GM18526 (cell line): Measurements from ENCODE around the gene HABP2.

Experiments
- POLR2A ChIP-seq: IDR thresholded peaks from 3 replicates; pipeline ENCODE4 v1.6.1; 2011; ENCODE audit not compliant: insufficient read length; ENCODE audit errors: extremely low read depth

The HABP2 gene

GRCh38 chr10:113522460-113522859, 30.4 kb upstream of the HABP2 start:
- TF ChIP-seq POLR2A, result no peak

DNA sequence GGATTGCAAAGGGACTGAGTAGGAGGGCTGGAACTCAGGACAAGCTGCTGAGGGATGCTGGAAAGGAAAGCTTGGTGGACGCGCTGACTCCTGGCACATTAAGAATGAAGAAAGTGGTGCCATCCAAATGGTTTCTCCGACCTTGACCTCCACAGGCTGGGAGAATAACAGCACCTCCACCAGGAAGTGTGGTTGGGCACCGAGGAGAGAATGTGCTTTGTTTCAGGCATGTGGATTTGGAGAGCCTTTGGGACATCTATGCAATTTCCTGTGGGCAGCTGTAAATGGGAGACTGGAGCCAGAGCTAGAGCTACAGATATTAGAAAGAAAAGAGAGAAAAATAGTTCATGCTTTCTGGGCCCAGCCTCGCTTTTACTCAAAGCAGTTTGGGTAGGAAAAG, 29.8 kb upstream of the HABP2 start:
- TF ChIP-seq POLR2A, result no peak

- TF ChIP-seq POLR2A, result no peak
Observed at GRCh38 chr10:113523628-113524027, 29.2 kb upstream of the HABP2 start.

- no peak for TF ChIP-seq POLR2A
Observed at GRCh38 chr10:113524120-113524519, 28.7 kb upstream of the HABP2 start.

DNA sequence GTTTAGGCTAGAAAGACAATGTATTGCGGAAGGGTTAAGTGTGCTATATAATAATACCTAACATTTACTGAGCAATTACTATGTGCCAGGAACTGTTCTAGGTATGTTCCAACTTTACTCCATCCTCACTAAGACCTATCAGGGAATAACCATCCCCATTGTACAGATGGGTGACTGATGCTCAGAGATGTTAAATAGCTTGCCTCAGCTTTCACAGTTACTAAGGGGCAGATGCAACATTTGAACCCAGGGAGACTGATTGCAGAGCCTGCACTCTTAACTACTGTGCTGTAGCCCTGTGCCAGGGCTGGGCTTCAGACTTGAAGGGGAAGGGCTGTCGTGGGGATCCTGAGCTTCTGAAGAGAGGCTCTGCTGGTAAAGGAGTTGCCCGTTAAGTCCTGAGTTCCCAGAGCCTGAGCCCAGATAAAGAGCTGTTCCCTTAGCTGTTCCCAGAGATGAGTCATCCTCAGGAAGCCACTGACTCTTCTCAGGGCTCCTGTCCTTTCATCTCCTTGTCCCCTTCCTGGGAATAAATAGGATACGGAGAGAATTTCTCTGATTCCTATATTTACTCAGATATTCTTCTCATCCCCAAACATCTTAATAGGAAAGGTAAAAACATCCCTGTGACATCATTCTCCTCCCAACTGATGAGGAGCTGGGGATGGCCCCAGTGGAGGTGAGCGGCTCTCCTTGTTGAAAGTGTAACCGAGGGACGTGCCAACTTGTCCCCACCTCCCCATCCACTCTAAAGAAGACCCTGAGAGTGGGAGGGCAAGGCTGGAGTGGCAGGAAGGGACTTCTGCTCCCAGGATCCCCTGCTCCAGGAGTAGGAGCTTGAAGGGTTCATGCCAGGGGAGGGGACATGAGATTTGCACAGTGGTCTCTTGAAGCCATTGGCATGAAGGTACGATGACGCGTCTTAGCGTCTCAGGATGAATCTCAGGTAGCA, 28.0 kb upstream of the HABP2 start:
- no peak for TF ChIP-seq POLR2A

DNA sequence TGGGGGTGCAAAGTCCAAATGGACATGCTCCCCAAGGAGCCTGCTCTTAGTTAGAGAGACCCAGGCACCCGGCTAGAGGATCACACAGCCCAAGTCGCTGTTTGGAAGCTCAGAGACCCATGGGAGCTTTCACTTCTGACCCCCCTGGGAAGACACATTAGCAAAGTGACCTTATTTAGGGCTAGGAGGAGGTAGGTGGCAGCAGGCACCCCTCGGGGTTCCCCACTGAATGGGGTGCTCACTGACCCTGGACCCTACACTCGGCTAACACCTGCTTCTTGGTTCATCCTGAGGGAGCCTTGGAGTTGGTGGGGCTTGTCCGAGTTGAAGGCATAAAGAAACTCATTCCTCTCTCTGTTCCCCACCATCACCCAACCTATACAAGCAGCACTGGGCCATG, 27.1 kb upstream of the HABP2 start:
- TF ChIP-seq POLR2A, result no peak

- TF ChIP-seq POLR2A, result no peak
Observed at GRCh38 chr10:113527211-113527906, 25.5 kb upstream of the HABP2 start.

GRCh38 chr10:113528876-113529275, 24.0 kb upstream of the HABP2 start:
- TF ChIP-seq POLR2A, result no peak

DNA sequence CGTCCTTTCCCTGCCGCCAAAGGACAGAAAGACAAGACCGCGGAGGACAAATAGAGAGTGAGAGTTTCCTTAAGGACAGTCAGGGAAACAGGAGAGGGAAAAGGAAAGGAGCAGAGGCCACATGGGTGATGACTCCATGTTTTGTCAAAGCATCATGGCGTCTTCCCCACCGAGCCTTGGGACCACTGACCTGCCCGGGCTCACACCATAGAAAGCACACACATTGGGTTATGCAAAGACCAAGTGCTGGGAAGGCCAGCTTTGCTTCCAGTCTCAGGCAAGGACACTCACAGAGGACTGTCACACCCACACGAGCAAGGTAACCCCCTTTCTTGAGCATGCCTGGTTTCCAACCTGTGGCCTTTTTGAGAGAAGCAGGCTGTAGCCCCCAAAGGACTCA, 23.3 kb upstream of the HABP2 start:
- no peak for TF ChIP-seq POLR2A

DNA sequence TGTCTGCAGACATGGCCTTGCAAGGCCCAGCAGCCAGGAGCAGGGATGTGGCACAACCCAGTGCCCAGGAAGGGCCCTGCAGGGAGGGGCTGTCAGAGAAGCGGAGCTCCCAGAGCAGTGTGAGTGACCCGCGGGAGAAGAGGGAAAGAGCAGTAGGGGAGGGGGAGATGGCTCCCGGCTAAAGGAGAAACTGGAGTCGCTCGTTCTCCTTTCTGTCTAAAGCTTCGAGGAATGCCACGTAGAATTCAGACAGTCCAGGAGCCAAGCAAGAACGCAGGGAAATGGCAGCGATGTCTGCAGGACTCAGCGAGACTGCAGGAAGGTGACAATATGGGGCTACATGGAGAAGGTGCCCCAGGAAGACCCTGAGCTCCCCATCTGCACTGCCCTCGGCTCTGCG, 22.4 kb upstream of the HABP2 start:
- TF ChIP-seq POLR2A, result no peak

GRCh38 chr10:113532724-113533123, 20.1 kb upstream of the HABP2 start:
- no peak for TF ChIP-seq POLR2A

DNA sequence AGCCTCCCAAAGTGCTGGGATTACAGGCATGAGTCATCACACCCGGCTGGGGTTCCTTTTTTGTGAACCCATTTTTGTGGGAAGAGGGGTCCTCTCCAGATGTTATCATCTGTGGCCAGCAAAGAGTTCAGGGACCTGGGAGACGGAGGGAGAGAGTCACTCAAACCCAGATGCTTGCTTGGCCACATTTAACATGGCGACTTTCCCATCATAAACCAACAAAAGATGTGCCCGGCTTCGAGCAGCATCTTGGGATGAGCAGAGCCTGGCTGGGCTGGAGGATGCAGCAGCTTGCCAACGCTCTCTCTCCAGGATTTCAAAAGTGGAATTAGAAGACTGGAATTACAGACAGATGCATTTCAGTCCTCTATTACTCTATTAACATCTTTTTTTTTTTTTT, 19.1 kb upstream of the HABP2 start:
- TF ChIP-seq POLR2A, result no peak

- no peak for TF ChIP-seq POLR2A
Observed at GRCh38 chr10:113534423-113534822, 18.4 kb upstream of the HABP2 start.

DNA sequence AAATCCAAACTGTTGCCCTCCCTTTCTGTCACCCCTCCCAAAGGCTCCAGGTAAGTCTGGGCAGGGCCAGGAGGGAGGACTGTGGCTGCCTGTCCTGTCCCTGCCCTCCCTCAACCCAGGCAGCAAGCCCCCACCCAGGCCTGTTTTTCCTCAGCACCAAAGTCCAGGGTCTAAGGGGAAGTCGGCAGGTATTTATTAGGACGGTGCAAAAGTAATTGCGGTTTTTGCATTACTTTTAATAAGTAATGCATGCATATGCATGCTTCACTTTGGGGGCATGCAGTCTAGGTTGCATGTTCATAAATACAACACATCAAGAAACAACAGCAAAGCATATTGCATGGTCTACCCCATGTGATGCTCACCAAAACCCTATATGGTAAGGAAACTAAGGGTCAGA, 15.2 kb upstream of the HABP2 start:
- no peak for TF ChIP-seq POLR2A

- TF ChIP-seq POLR2A, result no peak
Observed at GRCh38 chr10:113538151-113538550, 14.7 kb upstream of the HABP2 start.

- TF ChIP-seq POLR2A, result no peak
Observed at GRCh38 chr10:113539789-113540188, 13.1 kb upstream of the HABP2 start.

DNA sequence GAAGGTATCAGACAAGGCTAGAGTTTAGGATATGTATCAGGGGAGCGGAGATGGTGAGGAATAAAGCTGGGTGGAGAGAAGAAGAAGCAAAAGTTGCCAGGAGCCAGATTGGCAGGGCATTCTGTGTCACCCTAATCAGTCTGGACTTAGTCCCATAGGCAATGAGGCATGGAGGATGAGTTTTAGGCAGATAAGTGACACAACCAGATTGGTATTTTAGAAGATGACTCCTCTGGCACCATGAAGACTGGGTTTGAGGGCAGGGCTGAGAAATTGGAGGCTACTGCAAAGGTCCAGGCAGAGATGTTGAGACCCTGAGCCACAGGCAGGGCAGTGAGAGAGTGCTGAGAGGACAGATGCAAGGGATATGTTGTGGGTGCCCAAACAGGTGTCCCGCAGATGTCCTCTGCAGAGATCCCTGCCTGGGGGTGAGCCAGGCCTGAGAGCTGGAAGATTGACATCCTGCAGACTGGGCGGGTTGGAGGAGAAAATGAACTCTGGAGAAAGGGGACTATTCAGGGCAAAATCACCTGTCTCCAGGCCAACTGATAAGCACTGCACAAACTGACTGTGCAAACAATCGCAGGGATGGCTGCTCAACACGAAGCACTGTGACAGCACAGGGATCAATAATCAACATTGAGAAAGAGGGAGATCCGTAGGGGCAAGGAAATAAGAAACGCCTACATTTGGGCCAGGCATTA, 11.9 kb upstream of the HABP2 start:
- no peak for TF ChIP-seq POLR2A

DNA sequence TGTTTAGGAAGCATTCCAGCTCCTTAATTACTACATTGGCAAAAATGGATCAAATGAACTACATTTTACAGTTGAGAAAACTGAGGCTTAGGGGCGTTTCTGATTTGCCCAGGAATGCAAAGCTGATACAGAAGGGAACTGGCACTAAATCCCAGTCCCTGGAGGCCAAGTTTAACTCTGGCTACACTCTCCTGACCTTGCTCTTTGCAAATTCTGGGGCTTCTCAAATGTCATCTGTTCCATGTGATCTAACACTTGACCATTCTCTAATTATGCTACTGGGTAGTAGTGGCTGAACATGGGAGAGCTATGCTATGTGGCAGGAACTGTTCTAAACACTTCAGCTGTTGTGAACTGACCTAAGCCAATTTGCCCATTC, 11.3 kb upstream of the HABP2 start:
- no peak for TF ChIP-seq POLR2A
